ENCODE measurements around the gene CA12.

CA12 gene

GRCh38 chr15:63414474-63415120 is 33.0 kb upstream of the CA12 start:
- Histone ChIP-seq H3K36me3 (ENCODE audit: insufficient read depth, low read length) (no peaks in the 10 kb centered on the region), H3K79me2 (ENCODE audit: insufficient read depth, low read length) (no peaks in the 10 kb centered on the region), H3K27ac (ENCODE audit: low read length) (no peak overlapping the region), H3K9me3 (ENCODE audit: insufficient read depth, low read length, severe bottlenecking) (no peaks in the 10 kb centered on the region), H2AFZ (ENCODE audit: low read depth, low read length) (no peak overlapping the region), H3K4me2 (ENCODE audit: insufficient read depth, low read length) (no peak overlapping the region), H3K27me3 (ENCODE audit: insufficient read depth, low read length, poor library complexity) (peaks cover 4% of the 10 kb centered on the region), H3K4me1 (ENCODE audit: insufficient read depth, low read length) (no peaks in the 10 kb centered on the region), H3K4me3 (ENCODE audit: low read depth in 1 of 2, low read length in 2 of 2) (no peak overlapping the region), H4K20me1 (ENCODE audit: insufficient read depth, low read length) (no peaks in the 10 kb centered on the region), H3K9ac (ENCODE audit: low read depth, low read length) (no peak overlapping the region)
- no peak for DNase-seq
- TF ChIP-seq EZH2 (IDR thresholded peaks at IDR 0.05; ENCODE audit: borderline replicate concordance, low read depth, low read length, severe bottlenecking) (no peak), CTCF (IDR thresholded peaks at IDR 0.05; ENCODE audit: borderline replicate concordance, extremely low read depth, low read length, poor library complexity, severe bottlenecking) (no peak)
- ATAC-seq (ENCODE audit: insufficient read depth, low read depth): no peak

DNA sequence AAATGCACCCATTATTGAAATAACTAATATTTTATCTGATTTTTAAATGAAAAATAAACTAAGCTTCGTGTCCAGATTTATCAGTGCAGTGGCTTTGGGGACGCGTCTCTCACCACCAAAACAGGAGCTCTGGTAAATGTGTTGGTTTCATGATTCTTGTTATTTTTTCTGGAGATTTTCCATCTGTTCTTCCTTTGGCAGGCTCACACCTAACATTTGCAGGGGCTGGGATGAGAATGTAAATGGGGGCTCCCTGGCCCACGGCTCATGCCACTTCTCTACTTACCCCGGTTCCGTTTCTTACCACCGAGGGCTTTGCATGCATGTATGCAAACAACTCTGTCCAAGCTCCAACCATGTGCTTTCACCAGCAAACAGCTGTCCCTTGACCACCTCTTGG is 30.9 kb upstream of the CA12 start:
- no peak overlapping the region for H3K4me2 ChIP-seq (ENCODE audit: insufficient read depth, low read length)
- no peak overlapping the region for H2AFZ ChIP-seq (ENCODE audit: low read depth, low read length)
- DNase-seq (no peak), ATAC-seq (ENCODE audit: insufficient read depth, low read depth) (no peak)
- H3K9me3 ChIP-seq (ENCODE audit: insufficient read depth, low read length, severe bottlenecking): no peaks in the 10 kb centered on the region
- H3K79me2 ChIP-seq (ENCODE audit: insufficient read depth, low read length): no peaks in the 10 kb centered on the region
- H3K27ac ChIP-seq (ENCODE audit: low read length): no peak overlapping the region
- H3K36me3 ChIP-seq (ENCODE audit: insufficient read depth, low read length): no peaks in the 10 kb centered on the region
- no peak overlapping the region for H3K9ac ChIP-seq (ENCODE audit: low read depth, low read length)
- no peak overlapping the region for H3K4me3 ChIP-seq (ENCODE audit: low read depth in 1 of 2, low read length in 2 of 2)
- no peaks in the 10 kb centered on the region for H3K4me1 ChIP-seq (ENCODE audit: insufficient read depth, low read length)
- peaks cover 4% of the 10 kb centered on the region for H3K27me3 ChIP-seq (ENCODE audit: insufficient read depth, low read length, poor library complexity)
- TF ChIP-seq CTCF (IDR thresholded peaks at IDR 0.05; ENCODE audit: borderline replicate concordance, extremely low read depth, low read length, poor library complexity, severe bottlenecking) (no peak), EZH2 (IDR thresholded peaks at IDR 0.05; ENCODE audit: borderline replicate concordance, low read depth, low read length, severe bottlenecking) (no peak)
- H4K20me1 ChIP-seq (ENCODE audit: insufficient read depth, low read length): no peaks in the 10 kb centered on the region

- Histone ChIP-seq H3K4me2 (ENCODE audit: insufficient read depth, low read length) (no peak overlapping the region), H3K4me1 (ENCODE audit: insufficient read depth, low read length) (no peaks in the 10 kb centered on the region), H3K27me3 (ENCODE audit: insufficient read depth, low read length, poor library complexity) (peaks cover 4% of the 10 kb centered on the region), H3K36me3 (ENCODE audit: insufficient read depth, low read length) (no peaks in the 10 kb centered on the region), H3K4me3 (ENCODE audit: low read depth in 1 of 2, low read length in 2 of 2) (no peak overlapping the region), H3K27ac (ENCODE audit: low read length) (no peak overlapping the region), H2AFZ (ENCODE audit: low read depth, low read length) (no peak overlapping the region), H3K9me3 (ENCODE audit: insufficient read depth, low read length, severe bottlenecking) (no peaks in the 10 kb centered on the region), H3K79me2 (ENCODE audit: insufficient read depth, low read length) (no peaks in the 10 kb centered on the region), H3K9ac (ENCODE audit: low read depth, low read length) (no peak overlapping the region), H4K20me1 (ENCODE audit: insufficient read depth, low read length) (no peaks in the 10 kb centered on the region)
- ATAC-seq (ENCODE audit: insufficient read depth, low read depth) (no peak), DNase-seq (no peak)
- no peak for TF ChIP-seq CTCF (IDR thresholded peaks at IDR 0.05; ENCODE audit: borderline replicate concordance, extremely low read depth, low read length, poor library complexity, severe bottlenecking)
- no peak for TF ChIP-seq EZH2 (IDR thresholded peaks at IDR 0.05; ENCODE audit: borderline replicate concordance, low read depth, low read length, severe bottlenecking)
These were observed 30.2 kb upstream of the CA12 start for GRCh38 chr15:63411866-63412265.

Data from DND-41 (cell line).